GM12891 (cell line): ENCODE measurements around the gene YPEL5.
A peak's percentile ranks its signal among the peaks of the same experiment; 100 is the strongest.

ENCODE experiments used
- PAX5 ChIP-seq: IDR thresholded peaks from 2 replicates; pipeline ENCODE4 v1.6.1; 2011; ENCODE audit warnings: low read length, moderate library complexity, mild to moderate bottlenecking; ENCODE audit not compliant: insufficient read depth, severe bottlenecking
- POLR2A ChIP-seq: IDR thresholded peaks from 2 replicates; pipeline ENCODE4 v1.6.1; 2011; ENCODE audit warnings: low read depth, low read length, control low read depth
- POLR2AphosphoS5 ChIP-seq: IDR thresholded peaks from 2 replicates; pipeline ENCODE4 v1.6.1; 2011; ENCODE audit warnings: low read depth, low read length, control low read depth
- POU2F2 ChIP-seq: IDR thresholded peaks from 2 replicates; pipeline ENCODE4 v1.6.1; 2011; ENCODE audit warnings: low read depth, mild to moderate bottlenecking, control low read depth, low read length, moderate library complexity
- SPI1 ChIP-seq: IDR thresholded peaks from 2 replicates; pipeline ENCODE4 v1.6.1; 2011; ENCODE audit warnings: low read depth, low read length, control low read depth
- TAF1 ChIP-seq: IDR thresholded peaks from 2 replicates; pipeline ENCODE4 v1.6.1; 2011; ENCODE audit warnings: low read depth, low read length, control low read depth

- TF ChIP-seq TAF1 (no peak), POU2F2 (no peak), POLR2AphosphoS5 (no peak), POLR2A (0 out of 2 replicates have a peak, but pooled peaks have one; percentile 17), PAX5 (no peak), SPI1 (no peak)
Measured at GRCh38 chr2:30147196-30147714, 448 bp downstream of the YPEL5 start.
